Measurements from ENCODE around the gene NCOA7. TPM values are rescaled to one million over a fixed set of nuclear protein-coding genes. Genes with fewer than 3 reads are reported as not detected.

Gene NCOA7
- total RNA-seq, 2 experiments from 2014 or later = 34.6 to 35.7 TPM

GRCh38 chr6:125952764-125953501 lies 162.2 kb downstream of the NCOA7 start:
- Mint-ChIP-seq H3K4me1 (ENCODE audit: low read depth) (peaks cover 9% of the 10 kb centered on the region), H3K4me3 (no peak overlapping the region), H3K36me3 (ENCODE audit: low read depth) (no peaks in the 10 kb centered on the region), H3K27me3 (no peaks in the 10 kb centered on the region), H3K9me3 (no peaks in the 10 kb centered on the region), H3K27ac (no peak overlapping the region)
- POLR2A ChIA-PET = interaction anchor here (0.8 to 3.0 kb wide), 2 partner anchors 163 to 172 kb away, joined by 3 to 15 read pairs; partner anchors contain the start of gene NCOA7
- Histone ChIP-seq H3K4me1 (ENCODE audit: insufficient read depth, low read length) (peaks cover 8% of the 10 kb centered on the region), H3K9me3 (ENCODE audit: control insufficient read depth in 1 of 2, insufficient read depth in 1 of 2, low read length in 2 of 2) (no peaks in the 10 kb centered on the region), H3K4me3 (ENCODE audit: low read length) (no peak overlapping the region), H3K27me3 (ENCODE audit: control insufficient read depth in 1 of 2, insufficient read depth in 2 of 2, low read length in 2 of 2) (no peaks in the 10 kb centered on the region), H3K27ac (ENCODE audit: low read depth in 1 of 2, low read length in 2 of 2) (no peak overlapping the region), H3K36me3 (ENCODE audit: insufficient read depth, low read length) (no peaks in the 10 kb centered on the region)
- no peak for TF ChIP-seq CTCF (IDR thresholded peaks at IDR 0.05)
- ATAC-seq (ENCODE audit: poor library complexity) (no peak), DNase-seq (peak in 1 of 14 experiments; percentile 30)
- CTCF ChIA-PET = interaction anchor here (1.0 to 1.1 kb wide), 2 partner anchors 39 to 172 kb away, joined by 3 read pairs; no protein-coding TSS in a partner anchor
- intact Hi-C loops (cut with DNase I, micrococcal nuclease) = no loop called here

- Mint-ChIP-seq H3K36me3 (ENCODE audit: low read depth) (no peaks in the 10 kb centered on the region), H3K27ac (no peak overlapping the region), H3K9me3 (no peaks in the 10 kb centered on the region), H3K27me3 (no peaks in the 10 kb centered on the region), H3K4me1 (ENCODE audit: low read depth) (peaks cover 9% of the 10 kb centered on the region), H3K4me3 (no peak overlapping the region)
- ChIA-PET CTCF (interaction anchor here (1.0 kb wide), 1 partner anchor 172 kb away, joined by 3 read pairs; no protein-coding TSS in a partner anchor), POLR2A (interaction anchor here (0.8 to 3.0 kb wide), 2 partner anchors 163 to 172 kb away, joined by 3 to 15 read pairs; partner anchors contain the start of gene NCOA7)
- ATAC-seq (ENCODE audit: poor library complexity) (no peak), DNase-seq (peak in 1 of 14 experiments; percentile 23)
- no peaks in the 10 kb centered on the region for H3K36me3 ChIP-seq (ENCODE audit: insufficient read depth, low read length)
- TF ChIP-seq CTCF (IDR thresholded peaks at IDR 0.05) = no peak
- no peak overlapping the region for H3K4me3 ChIP-seq (ENCODE audit: low read length)
- no peak overlapping the region for H3K27ac ChIP-seq (ENCODE audit: low read depth in 1 of 2, low read length in 2 of 2)
- H3K4me1 ChIP-seq (ENCODE audit: insufficient read depth, low read length) = peaks cover 12% of the 10 kb centered on the region
- no peaks in the 10 kb centered on the region for H3K27me3 ChIP-seq (ENCODE audit: control insufficient read depth in 1 of 2, insufficient read depth in 2 of 2, low read length in 2 of 2)
- intact Hi-C loops (cut with DNase I, micrococcal nuclease) = no loop called here
- no peaks in the 10 kb centered on the region for H3K9me3 ChIP-seq (ENCODE audit: control insufficient read depth in 1 of 2, insufficient read depth in 1 of 2, low read length in 2 of 2)
Measured at GRCh38 chr6:125953502-125953875, 162.7 kb downstream of the NCOA7 start.

- ATAC-seq (ENCODE audit: poor library complexity) = no peak
- Histone ChIP-seq H3K4me3 (ENCODE audit: low read length) (no peak overlapping the region), H3K27me3 (ENCODE audit: control insufficient read depth in 1 of 2, insufficient read depth in 2 of 2, low read length in 2 of 2) (no peaks in the 10 kb centered on the region), H3K27ac (ENCODE audit: low read depth in 1 of 2, low read length in 2 of 2) (no peak overlapping the region), H3K4me1 (ENCODE audit: insufficient read depth, low read length) (peaks cover 15% of the 10 kb centered on the region), H3K36me3 (ENCODE audit: insufficient read depth, low read length) (no peaks in the 10 kb centered on the region), H3K9me3 (ENCODE audit: control insufficient read depth in 1 of 2, insufficient read depth in 1 of 2, low read length in 2 of 2) (no peaks in the 10 kb centered on the region)
- H3K36me3 Mint-ChIP-seq (ENCODE audit: low read depth) = no peaks in the 10 kb centered on the region
- H3K27ac Mint-ChIP-seq = peak overlapping the region; percentile 13
- no peak for DNase-seq
- ChIA-PET CTCF (no interaction called here), POLR2A (interaction anchor here (3.1 to 3.4 kb wide), 2 partner anchors 164 to 175 kb away, joined by 78 to 128 read pairs; partner anchors contain the start of gene NCOA7)
- peaks cover 9% of the 10 kb centered on the region for H3K4me1 Mint-ChIP-seq (ENCODE audit: low read depth)
- TF ChIP-seq CTCF (IDR thresholded peaks at IDR 0.05) = no peak
- H3K4me3 Mint-ChIP-seq = peak overlapping the region; percentile 39
- no peaks in the 10 kb centered on the region for H3K9me3 Mint-ChIP-seq
- no peaks in the 10 kb centered on the region for H3K27me3 Mint-ChIP-seq
- intact Hi-C loops (cut with DNase I, micrococcal nuclease) = loop anchor here (5.0 kb wide), 2 partner anchors 38 to 643 kb away; no protein-coding TSS in a partner anchor
Measured at GRCh38 chr6:125954735-125955339, 164.1 kb downstream of the NCOA7 start.

All from CD4-positive, alpha-beta T cell (primary cell).